Fibroblast of villous mesenchyme (primary cell): ENCODE measurements around the gene CFAP20DC. TPM values are rescaled to one million over a fixed set of nuclear protein-coding genes. Genes with fewer than 3 reads are reported as not detected.
A peak's percentile ranks its signal among the peaks of the same experiment; 100 is the strongest.
"Not testable (repeated sequence)": the region's sequence is repeated elsewhere in the genome, so short reads cannot be mapped to it uniquely, and the experiment has no call there.

Source experiments
- DNase-seq: peaks from one replicate; pipeline ENCODE4 v3.0.0-alpha.2; 2010; ENCODE audit warnings: low read depth
- H3K4me3 ChIP-seq: 2 replicates; pipeline ENCODE4 v1.5.1; 2011; ENCODE audit warnings: low read depth, mild to moderate bottlenecking, low read length
- CTCF ChIP-seq: IDR thresholded peaks from 2 replicates; pipeline ENCODE4 v1.5.1; 2012; ENCODE audit warnings: low read depth, mild to moderate bottlenecking, low read length; ENCODE audit not compliant: insufficient read depth
- total RNA-seq: library from RNA; depleted of rRNA; stranded (reverse); fragments of >200 nt; gene quantifications from 2 replicates; pipeline ENCODE4 v1.2.3, GENCODE V29; 2012

Gene CFAP20DC
- total RNA-seq, 1 donor: 1.7 TPM

GRCh38 chr3:59064728-59065127, 14.9 kb upstream of the CFAP20DC start:
- H3K4me3 ChIP-seq: no peak overlapping the region
- no peak for TF ChIP-seq CTCF
- DNase-seq: no peak

GRCh38 chr3:59064276-59064675, 14.5 kb upstream of the CFAP20DC start:
- H3K4me3 ChIP-seq: no peak overlapping the region
- no peak for TF ChIP-seq CTCF
- DNase-seq: no peak

GRCh38 chr3:59056706-59057105, 6.9 kb upstream of the CFAP20DC start:
- no peak for DNase-seq
- H3K4me3 ChIP-seq: no peak overlapping the region
- no peak for TF ChIP-seq CTCF

GRCh38 chr3:59052803-59053411, 3.1 kb upstream of the CFAP20DC start:
- peak; percentile 41 for DNase-seq
- peak; percentile 76 for TF ChIP-seq CTCF
- H3K4me3 ChIP-seq: no peak overlapping the region

- not testable (repeated sequence) for DNase-seq, H3K4me3 ChIP-seq
Observed at GRCh38 chr3:59050811-59051414, 1.1 kb upstream of the CFAP20DC start.

- DNase-seq: no peak
- TF ChIP-seq CTCF: no peak
Observed at GRCh38 chr3:59046839-59047238, 3.0 kb downstream of the CFAP20DC start.

GRCh38 chr3:59043391-59043790, 6.4 kb downstream of the CFAP20DC start:
- no peak for DNase-seq
- no peak overlapping the region for H3K4me3 ChIP-seq
- no peak for TF ChIP-seq CTCF

More at GRCh38 chr3:59046839-59047238, 3.0 kb downstream of the CFAP20DC start:
- no peak overlapping the region for H3K4me3 ChIP-seq
